Raji (cell line): ENCODE results near the gene DAD1.

Source experiments
- POLR2A ChIP-seq: IDR thresholded peaks from 2 replicates; pipeline ENCODE4 v1.6.1; 2011; ENCODE audit warnings: low read depth, low read length, control low read depth; ENCODE audit not compliant: insufficient read depth

The DAD1 gene

DNA sequence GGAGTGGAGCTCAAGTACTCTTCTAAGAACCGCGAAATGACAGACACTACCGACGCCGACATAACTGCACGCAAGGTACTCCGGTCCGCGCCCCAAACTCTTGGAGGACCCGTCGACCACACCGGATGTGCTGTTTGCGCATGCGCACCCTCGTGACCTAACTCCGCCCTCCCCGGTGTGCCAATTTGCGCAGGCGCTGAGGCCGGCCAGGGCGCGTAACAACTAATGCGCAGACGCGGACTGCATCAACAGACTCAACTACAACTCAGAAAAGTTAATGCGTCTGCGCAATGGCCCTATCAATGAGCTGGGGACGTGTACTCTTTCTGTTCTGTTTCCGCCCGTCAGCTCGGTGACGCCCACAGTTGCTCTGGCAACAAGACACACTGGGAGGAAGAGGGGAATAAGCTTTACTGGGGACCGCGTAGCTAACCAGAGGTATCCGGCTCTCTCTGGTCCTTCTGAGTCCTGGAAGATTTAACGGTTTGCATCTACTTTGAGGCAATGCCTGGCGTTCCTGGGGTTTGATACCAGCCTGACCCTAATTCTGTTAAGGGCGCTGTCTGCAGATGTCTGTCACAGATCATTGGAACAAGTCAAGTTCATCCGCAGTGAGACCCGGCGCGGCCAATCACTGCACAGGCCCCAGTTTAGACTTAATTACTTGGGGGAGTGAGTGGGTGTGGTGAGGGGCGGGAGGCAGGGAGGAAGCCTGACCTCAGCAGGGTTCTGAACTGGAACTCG is at the start of gene DAD1:
DAD1 (minus strand) TSS at position 129 of the 744 bp plus-strand sequence; CDS start at position 62, 67 bp downstream.
- peak; percentile 97 for TF ChIP-seq POLR2A

GRCh38 chr14:22634233-22634900 is 45.3 kb upstream of the DAD1 start:
- TF ChIP-seq POLR2A, result no peak

DNA sequence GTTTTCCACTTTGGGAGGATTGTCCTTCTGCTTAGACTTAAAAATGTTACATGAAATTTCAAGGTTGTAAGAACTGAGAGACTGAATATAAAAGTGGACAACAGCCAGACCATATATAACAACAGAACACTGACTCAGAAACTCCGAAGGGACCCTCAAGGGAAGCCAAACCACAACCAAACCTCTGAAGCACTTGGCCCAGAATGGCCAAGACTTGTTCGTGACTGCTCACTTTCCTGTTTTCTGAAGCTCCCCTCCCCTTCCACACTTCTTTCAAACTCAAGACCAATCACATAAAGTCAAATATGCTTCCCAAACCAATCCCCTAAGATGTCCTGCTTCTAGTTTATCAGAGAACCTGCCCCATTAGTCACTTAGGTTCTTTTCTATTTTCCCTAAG is 41.5 kb upstream of the DAD1 start:
- no peak for TF ChIP-seq POLR2A

DNA sequence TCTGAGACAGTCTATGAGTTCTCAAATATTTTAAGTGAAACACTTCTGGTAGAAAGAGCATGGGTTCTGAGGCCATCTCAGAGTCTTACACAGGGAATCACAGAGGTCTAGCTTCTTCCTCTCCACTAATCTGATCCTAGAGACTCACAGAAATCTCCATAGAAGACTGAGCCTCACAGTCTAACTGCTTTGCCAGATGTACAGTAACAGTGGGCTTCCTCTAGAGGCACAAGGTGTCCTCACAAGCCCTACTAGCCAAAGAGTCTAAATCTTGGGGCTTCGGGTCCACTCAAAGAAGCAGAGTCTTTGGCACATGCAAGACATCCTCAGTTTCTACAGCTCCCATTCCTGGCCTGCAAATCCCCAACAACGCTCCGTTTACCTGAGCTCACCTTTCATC is 41.0 kb upstream of the DAD1 start:
- TF ChIP-seq POLR2A, result no peak

- TF ChIP-seq POLR2A, result no peak
Observed at GRCh38 chr14:22629361-22629760, 40.3 kb upstream of the DAD1 start.

- no peak for TF ChIP-seq POLR2A
Observed at GRCh38 chr14:22627506-22628263, 38.7 kb upstream of the DAD1 start.

- TF ChIP-seq POLR2A, result no peak
Observed at GRCh38 chr14:22626590-22626989, 37.6 kb upstream of the DAD1 start.

DNA sequence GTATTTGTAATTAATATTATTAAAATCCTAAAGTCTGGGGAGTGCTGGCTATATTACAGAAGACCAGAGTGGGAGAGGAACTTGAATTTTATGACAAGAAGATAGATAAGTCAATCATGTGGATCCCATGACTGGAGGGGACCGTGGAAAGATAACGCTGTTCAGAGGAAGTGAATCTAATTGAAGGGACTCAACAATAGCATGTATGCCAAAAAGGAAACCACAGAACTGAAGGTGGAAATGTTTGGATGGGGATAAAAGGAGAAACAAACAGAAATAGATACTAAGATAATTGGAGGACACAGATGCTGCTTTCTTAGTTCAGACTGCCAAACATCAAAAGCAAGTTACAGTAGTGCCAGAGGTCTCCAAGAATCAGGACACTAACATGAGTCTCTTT is 34.0 kb upstream of the DAD1 start:
- TF ChIP-seq POLR2A, result no peak

DNA sequence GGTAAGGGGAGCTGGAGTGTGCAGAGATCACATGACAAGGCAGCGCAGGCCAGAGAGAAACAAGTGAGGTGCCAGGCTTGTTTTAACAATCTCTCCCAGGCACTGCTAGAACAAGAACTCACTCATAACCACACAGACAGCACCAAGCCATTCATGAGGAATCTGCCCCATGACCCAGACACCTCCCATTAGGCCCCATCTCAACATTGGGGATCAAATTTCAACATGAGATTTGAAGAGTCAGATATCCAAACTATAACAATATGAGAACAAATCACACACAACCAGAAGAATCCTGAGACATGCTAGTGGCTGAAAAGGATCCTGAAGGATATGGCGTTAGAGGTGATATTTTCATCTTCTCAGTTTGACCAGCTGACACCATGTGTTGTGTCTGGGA is 33.2 kb upstream of the DAD1 start:
- no peak for TF ChIP-seq POLR2A

DNA sequence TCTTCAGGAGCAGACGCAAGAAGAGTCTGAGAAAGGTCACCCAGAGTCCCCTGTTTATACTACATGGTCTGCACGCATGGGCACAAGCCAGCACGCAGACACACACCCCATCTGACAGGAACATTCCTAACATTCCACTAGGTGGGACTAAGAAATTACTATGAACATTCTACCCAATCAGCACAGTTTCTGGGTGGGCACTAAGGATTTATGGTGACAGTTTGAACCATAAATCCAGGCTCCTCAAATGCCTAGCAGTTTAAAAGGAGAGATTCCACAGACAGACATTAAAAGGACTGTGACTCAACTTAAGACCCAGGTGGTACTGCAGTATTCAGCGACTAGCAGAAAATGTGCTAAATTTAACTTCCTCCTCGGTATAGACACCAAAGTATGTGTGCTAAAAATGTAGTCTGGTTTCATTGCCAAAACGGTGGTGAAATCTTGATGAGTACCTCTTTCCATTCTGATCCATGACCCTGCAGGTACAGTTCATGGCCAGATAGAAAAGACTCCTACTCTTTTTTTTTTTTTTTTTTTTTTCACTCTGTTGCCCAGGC is 25.3 kb upstream of the DAD1 start:
- no peak for TF ChIP-seq POLR2A

- no peak for TF ChIP-seq POLR2A
Observed at GRCh38 chr14:22613736-22614239, 24.8 kb upstream of the DAD1 start.

GRCh38 chr14:22613106-22613695 is 24.2 kb upstream of the DAD1 start:
- TF ChIP-seq POLR2A, result no peak

DNA sequence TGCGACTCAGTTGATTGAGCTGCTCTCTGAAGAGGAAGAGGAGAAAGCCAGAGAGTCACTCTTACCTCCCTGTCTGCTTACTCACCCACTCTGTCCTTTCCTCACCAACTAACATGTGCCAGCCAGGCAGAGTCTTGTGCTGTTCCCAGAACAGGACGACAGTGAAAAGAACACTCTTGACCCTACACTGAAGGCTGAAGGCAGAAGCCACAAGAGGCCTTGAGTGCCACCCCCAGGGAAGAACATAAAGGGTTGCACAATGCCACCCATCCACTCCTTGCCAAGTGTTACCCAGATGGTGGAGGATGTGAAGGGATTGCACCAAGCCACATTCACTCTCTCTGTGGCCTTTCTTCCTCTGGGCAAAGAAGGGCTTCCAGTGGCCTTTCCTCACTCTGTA is 21.9 kb upstream of the DAD1 start:
- TF ChIP-seq POLR2A, result no peak

GRCh38 chr14:22607291-22607690 is 18.3 kb upstream of the DAD1 start:
- no peak for TF ChIP-seq POLR2A

- TF ChIP-seq POLR2A, result no peak
Observed at GRCh38 chr14:22606380-22606779, 17.4 kb upstream of the DAD1 start.
